GM18498 (cell line): Measurements from ENCODE around the gene NBPF1.
"Not testable (repeated sequence)": the region's sequence is repeated elsewhere in the genome, so short reads cannot be mapped to it uniquely, and the experiment has no call there.

Experiments used
- ATAC-seq: cut with Tn5 transposase; IDR thresholded peaks from one replicate; pipeline ENCODE4 v1.9.1; 2021; ENCODE audit warnings: mild to moderate bottlenecking, moderate library complexity; ENCODE audit not compliant: unreplicated experiment

The NBPF1 gene

GRCh38 chr1:16613185-16614147 lies at the start of gene NBPF1:
NBPF1 (minus strand) TSS chr1:16613564.
- ATAC-seq, result peak; percentile 92

GRCh38 chr1:16658234-16658633 lies 44.9 kb upstream of the NBPF1 start:
- not testable (repeated sequence) for ATAC-seq

GRCh38 chr1:16656981-16657683 lies 43.8 kb upstream of the NBPF1 start:
- ATAC-seq, result not testable (repeated sequence)

- ATAC-seq, result not testable (repeated sequence)
Observed at GRCh38 chr1:16656574-16656973, 43.2 kb upstream of the NBPF1 start.

- not testable (repeated sequence) for ATAC-seq
Observed at GRCh38 chr1:16651560-16651959, 38.2 kb upstream of the NBPF1 start.

GRCh38 chr1:16649960-16650359 lies 36.6 kb upstream of the NBPF1 start:
- not testable (repeated sequence) for ATAC-seq

GRCh38 chr1:16649390-16649789 lies 36.0 kb upstream of the NBPF1 start:
- ATAC-seq, result not testable (repeated sequence)

GRCh38 chr1:16648756-16649155 lies 35.4 kb upstream of the NBPF1 start:
- ATAC-seq, result not testable (repeated sequence)

GRCh38 chr1:16648250-16648649 lies 34.9 kb upstream of the NBPF1 start:
- not testable (repeated sequence) for ATAC-seq

GRCh38 chr1:16647179-16648176 lies 34.1 kb upstream of the NBPF1 start:
- not testable (repeated sequence) for ATAC-seq

GRCh38 chr1:16646716-16647115 lies 33.4 kb upstream of the NBPF1 start:
- ATAC-seq, result not testable (repeated sequence)

GRCh38 chr1:16646061-16646664 lies 32.8 kb upstream of the NBPF1 start:
- not testable (repeated sequence) for ATAC-seq

GRCh38 chr1:16645271-16646060 lies 32.1 kb upstream of the NBPF1 start:
- peak; percentile 4 for ATAC-seq

- ATAC-seq, result peak; percentile 81
Observed at GRCh38 chr1:16644482-16645270, 31.3 kb upstream of the NBPF1 start.

GRCh38 chr1:16644193-16644481 lies 30.8 kb upstream of the NBPF1 start:
- ATAC-seq, result peak; percentile 35

GRCh38 chr1:16643476-16644192 lies 30.3 kb upstream of the NBPF1 start:
- ATAC-seq, result peak; percentile 6

GRCh38 chr1:16643001-16643411 lies 29.6 kb upstream of the NBPF1 start:
- ATAC-seq, result not testable (repeated sequence)
